ENCODE data around the gene GPR33.
"Not testable (repeated sequence)": the region's sequence is repeated elsewhere in the genome, so short reads cannot be mapped to it uniquely, and the experiment has no call there.

The GPR33 gene

DNA sequence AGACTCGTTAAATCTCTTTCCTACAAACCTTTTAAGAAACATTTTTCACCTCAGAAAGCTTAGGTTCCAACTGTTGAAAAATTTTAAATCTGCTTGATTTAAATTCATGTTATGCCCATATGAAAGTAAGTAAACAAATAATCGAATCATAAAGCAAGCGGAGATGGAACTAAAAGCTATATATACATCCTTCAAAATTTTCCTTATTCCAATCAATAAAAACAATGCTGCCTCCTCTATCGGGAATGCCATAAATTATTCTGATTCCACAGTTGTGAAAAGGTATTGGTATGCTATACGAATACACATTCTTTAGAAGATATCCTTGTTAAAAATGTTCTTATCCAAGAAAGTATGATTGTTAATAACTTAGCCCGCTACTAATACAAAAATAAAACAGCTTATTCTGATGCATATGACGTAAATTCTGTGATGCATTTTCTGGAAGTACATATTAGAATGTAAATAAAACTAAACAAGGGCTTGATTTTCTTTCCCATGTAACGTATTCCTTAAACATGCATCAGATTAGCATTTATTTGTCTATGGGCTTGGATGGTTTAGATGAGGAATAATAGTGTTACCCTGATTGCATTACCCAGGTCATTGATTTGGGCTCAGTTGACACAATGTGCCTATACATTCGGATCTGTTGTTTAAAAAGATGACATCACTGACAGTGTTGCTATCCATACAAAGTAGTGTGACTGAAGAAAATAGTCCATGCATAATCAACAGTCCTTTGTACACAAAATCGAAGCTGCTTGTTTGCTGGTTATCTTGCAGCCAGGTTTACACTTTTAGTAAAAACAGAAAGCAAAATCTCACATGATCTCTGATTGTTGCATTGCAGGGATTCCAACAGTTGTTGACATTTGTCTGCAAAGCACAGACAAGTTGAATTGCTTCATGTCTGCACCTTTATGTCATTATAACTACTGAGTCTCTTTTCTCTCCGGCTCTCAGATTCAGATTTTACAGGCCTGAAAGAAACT lies 29.9 kb downstream of the GPR33 start:
- no peak for DNase-seq

DNA sequence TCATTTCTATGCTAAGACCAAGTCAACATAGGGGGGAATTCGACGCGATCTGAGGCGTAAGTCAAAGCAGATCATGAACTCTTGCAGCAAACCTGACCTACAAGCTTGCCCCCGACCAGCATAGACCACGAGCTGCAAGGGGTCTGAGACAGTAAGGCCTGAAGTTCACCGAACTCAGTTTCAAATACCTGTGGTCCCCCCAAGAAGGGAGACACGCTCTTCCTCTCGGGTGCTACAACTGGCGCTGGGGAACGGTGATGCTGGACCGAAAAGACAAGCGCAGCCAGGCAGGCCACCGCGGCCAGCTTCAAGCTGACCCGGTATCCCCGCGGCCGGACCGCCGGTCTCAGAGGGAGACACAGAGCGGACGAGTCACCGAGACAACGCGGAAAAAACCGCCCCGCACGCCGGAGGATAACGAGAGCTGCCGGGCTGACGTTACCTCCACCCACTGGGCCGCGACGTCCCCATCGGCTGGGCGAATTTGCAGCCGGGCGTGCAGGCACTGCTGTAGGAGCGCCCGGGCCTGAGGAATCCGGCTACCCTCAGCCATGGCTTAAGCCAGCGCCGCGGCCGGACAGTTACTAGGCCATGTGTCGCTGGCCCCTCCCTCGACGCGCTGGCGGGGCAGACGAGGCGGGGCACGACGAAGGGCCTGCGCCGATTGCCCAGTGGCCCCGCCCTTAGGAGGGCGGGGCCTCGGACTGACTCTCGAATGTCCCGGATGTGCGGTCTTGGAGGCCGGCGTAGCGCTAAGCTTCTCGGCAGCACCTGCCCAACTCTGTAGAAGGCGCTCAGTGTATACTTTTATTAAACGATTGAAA lies 30.8 kb downstream of the GPR33 start, which contains the start of gene DTD2:
DTD2 (minus strand) TSS at position 666 of the 824 bp plus-strand sequence; CDS start at position 553, 113 bp downstream.
- peak; percentile 64 to 84 (median 78) for DNase-seq

DNA sequence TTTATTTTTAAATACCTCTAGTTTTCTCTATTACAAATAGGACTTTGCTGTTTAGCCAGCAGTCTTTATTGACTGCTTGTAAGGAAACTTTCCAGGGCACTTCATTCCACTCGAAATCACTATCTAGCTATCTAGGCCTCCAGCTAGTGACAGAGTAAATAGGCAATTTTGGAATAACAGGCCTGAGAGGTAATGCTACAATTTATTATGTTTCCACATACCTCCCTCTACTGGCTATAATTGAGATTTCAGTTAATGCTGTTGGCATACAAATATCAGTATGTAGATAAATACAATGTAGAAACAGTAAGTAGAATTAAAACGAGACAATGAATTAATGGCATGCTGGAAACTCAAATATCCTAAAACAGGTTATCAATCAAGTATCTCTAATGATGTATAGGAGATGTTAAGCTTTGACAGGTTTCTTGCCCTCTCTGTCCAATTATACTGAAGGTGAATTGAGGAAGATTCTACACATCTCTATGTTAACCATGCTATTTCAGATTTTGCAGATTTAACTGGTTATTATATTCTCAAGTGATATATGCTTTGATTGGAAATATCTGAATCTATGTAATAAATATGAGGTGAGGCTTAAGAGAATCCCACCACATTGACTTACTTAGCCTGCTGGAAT lies 37.7 kb downstream of the GPR33 start:
- no peak for DNase-seq

DNA sequence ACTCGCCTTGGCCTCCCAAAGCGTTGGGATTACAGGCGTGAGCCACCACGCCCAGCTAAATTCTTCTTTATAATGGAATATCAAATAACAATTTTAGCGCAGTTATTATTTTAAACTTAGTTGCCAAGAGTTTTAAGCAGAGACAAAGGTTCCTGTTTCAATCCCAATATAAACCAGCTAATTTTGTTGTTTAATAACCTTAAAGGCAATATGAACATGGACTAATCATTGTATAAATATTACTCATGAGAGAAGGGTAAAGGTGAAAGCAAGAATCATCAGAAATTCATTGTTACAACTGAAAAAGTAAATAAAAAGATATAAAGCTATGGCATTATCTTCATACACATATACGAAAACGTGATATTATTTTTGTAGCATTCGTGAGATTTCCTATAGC lies 38.7 kb downstream of the GPR33 start:
- DNase-seq = no peak

DNA sequence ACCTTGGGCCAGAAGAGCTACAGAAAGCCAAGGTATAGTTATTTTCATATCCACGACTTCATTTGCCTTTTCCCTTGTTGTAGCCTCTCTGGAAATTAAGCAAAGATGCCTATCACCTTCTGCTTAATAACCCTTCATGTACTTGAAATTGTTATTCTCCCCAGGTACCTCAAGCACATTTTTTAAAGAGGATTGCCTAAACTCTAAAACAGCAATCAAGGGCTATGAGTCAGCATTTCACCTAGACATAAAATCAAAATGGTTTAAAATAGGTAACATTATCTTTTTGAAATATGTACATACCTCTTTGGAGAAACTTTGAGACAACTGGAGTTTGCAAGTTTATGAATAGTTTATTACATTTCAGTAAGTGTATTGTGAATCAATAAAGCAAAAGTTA lies 42.1 kb downstream of the GPR33 start:
- DNase-seq = no peak

DNA sequence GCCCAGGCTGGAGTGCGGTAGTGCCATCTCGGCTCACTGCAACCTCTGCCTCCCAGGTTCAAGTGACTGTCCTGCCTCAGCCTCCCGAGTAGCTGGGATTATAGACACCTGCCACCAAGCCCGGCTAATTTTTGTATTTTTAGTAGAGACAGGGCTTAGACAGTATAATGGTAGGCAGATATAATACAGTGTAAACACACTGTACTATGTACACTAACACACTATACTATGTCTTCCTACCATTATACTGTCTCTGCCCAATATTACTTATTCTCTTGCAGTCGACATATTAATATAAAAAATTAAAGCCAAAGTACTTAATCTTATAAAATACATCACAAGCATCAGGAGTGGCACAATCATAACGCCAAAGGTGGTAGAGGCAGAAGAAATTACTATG lies 45.6 kb downstream of the GPR33 start:
- no peak for DNase-seq

DNA sequence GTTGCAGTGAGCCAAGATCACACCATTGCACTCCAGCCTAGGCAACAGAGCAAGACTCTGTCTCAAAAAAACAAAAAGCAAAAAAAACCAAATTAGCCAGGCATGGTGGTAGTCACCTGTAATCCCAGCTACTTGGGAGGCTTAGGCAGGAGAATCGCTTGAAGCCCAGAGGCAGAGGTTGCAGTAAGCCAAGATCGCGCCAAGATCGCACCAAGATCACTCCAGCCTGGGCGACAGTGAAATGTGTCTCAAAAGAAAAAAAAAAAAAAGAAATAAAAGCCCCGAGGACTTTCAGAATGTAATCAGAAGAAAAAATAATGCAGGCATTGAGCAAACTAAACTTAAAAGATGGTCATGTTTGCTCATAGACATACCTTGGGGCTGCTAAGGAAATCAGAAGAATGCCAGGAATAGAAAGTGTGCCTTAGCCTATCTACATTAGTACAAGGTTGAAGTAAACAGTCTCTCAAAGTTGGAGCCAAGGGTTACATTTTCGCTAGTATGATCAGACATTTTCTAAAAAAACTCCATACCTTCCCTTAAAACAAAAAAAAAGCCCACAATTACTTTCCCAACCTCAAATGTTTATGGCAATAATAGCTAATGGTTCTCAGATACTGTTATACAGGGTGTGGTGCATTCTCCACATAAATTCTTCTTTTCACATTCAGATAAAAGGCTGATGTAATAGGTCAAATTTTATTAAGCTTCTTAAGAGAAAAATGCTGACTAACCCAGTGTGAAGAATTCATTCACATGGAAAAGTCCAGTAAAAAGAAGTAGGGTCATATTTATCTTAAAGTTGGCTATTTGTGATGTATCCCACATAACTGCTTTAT lies 46.3 kb downstream of the GPR33 start:
- no peak for DNase-seq

DNA sequence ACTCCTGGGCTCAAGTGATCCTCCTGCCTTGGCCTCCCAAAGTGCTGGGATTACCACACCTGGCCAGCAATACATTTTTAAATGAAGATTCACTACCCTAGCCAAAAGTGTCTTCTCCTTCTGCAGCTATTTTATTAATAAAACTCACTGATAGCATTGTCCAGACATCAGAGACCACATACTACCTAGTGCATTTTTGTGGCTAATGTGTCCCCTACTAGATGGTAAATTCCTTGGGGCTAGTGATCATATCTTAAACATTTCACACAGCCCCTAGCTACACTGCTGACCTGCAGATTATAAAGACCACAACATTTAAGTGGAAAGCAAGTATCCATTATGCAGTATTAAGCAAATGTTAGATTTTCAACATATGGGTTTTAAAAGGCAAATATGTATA lies 47.6 kb downstream of the GPR33 start:
- DNase-seq = no peak

DNA sequence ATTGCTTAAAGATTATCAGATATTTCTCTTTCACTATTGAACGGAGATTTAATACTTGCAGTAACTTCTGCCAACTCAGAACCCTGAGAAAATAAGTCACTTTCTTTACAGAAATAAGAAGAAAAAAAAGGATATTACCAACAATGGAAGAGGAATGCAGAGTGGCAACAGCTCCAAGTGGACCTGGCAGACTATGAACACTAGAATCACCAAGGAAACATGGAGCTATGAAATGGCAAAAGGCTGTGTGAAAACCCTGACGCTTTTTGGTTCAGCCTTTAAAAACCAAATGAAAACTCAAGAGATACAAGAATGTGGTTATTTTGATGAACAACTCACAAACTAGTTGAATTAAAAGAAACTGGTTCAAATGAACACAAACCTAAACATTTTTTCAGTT lies 48.3 kb downstream of the GPR33 start:
- DNase-seq = no peak

DNA sequence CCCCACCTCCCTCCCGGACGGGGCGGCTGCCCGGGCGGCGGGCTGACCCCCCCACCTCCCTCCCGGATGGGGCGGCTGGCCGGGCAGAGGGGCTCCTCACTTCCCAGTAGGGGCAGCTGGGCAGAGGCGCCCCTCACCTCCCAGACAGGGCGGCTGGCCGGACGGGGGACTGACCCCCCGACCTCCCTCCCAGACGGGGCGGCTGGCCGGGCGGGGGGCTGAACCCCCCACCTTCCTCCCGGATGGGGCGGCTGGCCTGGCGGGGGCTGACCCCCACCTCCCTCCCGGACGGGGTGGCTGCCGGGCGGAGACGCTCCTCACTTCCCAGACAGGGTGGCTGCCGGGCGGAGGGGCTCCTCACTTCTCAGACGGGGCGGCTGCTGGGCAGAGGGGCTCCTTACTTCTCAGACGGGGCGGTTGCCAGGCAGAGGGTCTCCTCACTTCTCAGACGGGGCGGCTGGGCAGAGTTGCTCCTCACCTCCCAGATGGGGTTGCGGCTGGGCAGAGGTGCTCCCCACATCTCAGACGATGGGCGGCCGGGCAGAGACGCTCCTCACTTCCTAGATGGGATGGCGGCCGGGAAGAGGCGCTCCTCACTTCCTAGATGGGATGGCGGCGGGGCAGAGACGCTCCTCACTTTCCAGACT lies 50.7 kb downstream of the GPR33 start:
- not testable (repeated sequence) for DNase-seq

DNA sequence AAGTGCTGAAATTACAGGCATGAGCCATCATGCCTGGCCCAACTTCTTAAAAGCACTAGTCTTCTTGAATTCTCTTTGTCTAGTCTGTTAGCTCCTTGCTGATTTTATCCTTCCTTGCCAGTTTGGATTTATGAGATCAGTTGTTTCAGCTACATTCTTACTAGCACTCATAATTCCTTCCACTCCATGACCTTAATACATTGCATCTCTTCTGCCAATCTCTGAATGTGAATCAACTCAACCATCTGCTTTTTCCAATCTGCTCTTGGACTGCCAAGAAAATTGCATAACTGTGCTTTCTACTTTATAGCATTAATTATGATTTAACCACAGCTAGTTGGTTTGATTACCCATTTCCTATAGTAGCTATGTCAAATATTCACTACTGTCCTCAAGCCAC lies 52.6 kb downstream of the GPR33 start:
- no peak for DNase-seq
